ENCODE results near the gene DNAJC5G. TPM values are rescaled to one million over a fixed set of nuclear protein-coding genes. Genes with fewer than 3 reads are reported as not detected.

The DNAJC5G gene, protein sequence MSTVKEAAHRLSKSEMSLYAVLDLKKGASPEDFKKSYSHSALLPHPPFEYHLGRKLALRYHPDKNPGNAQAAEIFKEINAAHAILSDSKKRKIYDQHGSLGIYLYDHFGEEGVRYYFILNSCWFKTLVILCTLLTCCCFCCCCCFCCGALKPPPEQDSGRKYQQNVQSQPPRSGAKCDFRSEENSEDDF
- total RNA-seq = under 1 TPM; 0.22 to 0.50 TPM
- polyA plus RNA-seq (ENCODE audit: insufficient read length in 2 of 2) = 1 to 10 TPM in 1 of 2 donors, under 1 TPM in 1; 0.48 to 1.7 TPM
- long read RNA-seq, donor 1, partial matches to known transcripts = 0 of 1 reads
- long read RNA-seq, donor 1, other reads (novel, unspliced or antisense) = 0 of 1 reads
- long read RNA-seq, donor 2 = 0 reads
- long read RNA-seq, donor 3 = 0 reads
- long read RNA-seq, donor 4 = 0 reads

DNA sequence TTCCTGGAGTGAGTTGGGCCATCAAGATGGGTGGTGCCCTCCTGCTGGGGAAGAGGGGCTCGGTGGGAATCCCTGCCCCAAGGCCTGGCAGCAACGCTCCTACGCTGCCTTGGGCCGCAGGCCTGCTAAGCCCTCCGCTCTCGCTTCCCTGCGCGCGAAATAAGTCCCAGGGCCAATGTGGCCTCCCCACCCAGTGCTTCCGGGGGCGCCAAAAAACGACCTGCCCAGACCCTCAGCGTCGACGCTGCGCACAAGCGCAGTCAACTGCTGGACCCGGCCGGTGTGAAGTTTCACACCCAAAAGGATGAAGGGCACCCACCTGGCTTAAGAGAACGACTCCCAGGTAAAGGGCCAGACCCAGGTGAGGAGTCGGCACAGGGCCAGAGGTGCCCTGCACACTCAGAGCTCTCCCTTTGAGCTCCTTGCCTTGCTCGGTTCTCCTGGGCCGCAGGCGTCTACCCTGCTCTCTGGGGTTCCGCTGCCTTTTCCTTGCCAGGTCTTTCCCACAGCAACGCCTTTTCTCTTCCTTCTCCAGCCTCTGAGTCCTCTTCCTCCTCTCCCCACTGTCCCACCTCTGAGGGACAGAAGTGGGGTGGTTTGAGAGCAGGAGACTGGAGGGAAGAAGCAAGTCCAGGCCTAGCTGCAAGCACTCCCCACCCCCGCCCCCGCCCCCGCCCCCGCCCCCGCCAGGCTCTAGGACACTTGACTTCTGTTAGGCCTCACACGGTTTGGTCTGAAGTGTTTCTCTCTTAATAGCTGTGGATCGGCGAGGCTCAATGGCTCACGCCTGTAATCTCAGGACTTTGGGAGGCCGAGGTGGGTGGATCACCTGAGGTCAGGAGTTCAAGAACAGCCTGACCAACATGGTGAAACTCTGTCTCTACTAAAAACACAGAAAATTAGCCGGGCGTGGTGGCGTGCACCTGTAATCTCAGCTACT, at the start of gene DNAJC5G:
DNAJC5G (plus strand) TSS at position 223 of the 940 bp plus-strand sequence. CDS start 1,296 bp downstream, outside the sequence.
- H3K4me3 ChIP-seq (ENCODE audit: low read depth, low read length) = no peak within 1 kb of the TSS
- no peak within 1 kb of the TSS for H3K27ac ChIP-seq (ENCODE audit: low read depth, low read length)
- no peaks in the 10 kb centered on the region for H3K9me3 ChIP-seq (ENCODE audit: control insufficient read depth, insufficient read depth, low read length)
- DNase-seq (ENCODE audit: low read depth in 4 of 6, low spot score in 6 of 6) = no peak
- WGBS (ENCODE audit: insufficient coverage) = 84% methylated on average over 36 of the region's 39 CpGs
- H3K4me1 ChIP-seq (ENCODE audit: control insufficient read depth, insufficient read depth, low read length) = no peaks in the 10 kb centered on the region
- no peaks in the 10 kb centered on the region for H3K36me3 ChIP-seq (ENCODE audit: control insufficient read depth, insufficient read depth, low read length)
- H3K27me3 ChIP-seq (ENCODE audit: control insufficient read depth, insufficient read depth, low read length) = peaks cover 4% of the 10 kb centered on the region

DNA sequence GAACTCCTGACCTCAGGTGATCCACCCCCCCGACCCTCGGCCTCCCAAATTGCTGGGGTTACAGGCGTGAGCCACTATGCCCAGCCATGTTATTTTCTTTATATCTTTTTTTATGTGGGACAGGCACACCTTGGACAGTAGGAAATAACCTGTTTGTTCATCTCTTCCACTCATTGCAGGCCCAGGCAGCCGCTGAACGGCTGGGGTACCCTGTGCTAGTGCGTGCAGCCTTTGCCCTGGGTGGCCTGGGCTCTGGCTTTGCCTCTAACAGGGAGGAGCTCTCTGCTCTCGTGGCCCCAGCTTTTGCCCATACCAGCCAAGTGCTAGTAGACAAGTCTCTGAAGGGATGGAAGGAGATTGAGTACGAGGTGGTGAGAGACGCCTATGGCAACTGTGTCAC, 49.7 kb upstream of the DNAJC5G start:
- Histone ChIP-seq H3K9me3 (ENCODE audit: control insufficient read depth, insufficient read depth, low read length) (no peaks in the 10 kb centered on the region), H3K36me3 (ENCODE audit: control insufficient read depth, insufficient read depth, low read length) (peaks cover 76% of the 10 kb centered on the region), H3K4me1 (ENCODE audit: control insufficient read depth, insufficient read depth, low read length) (no peaks in the 10 kb centered on the region), H3K27ac (ENCODE audit: low read depth, low read length) (no peak overlapping the region), H3K4me3 (ENCODE audit: low read depth, low read length) (no peak overlapping the region), H3K27me3 (ENCODE audit: control insufficient read depth, insufficient read depth, low read length) (no peaks in the 10 kb centered on the region)
- DNase-seq (ENCODE audit: low read depth in 4 of 6, low spot score in 6 of 6) = no peak
- 92% methylated on average over 6 of the region's 9 CpGs for WGBS (ENCODE audit: insufficient coverage)

DNA sequence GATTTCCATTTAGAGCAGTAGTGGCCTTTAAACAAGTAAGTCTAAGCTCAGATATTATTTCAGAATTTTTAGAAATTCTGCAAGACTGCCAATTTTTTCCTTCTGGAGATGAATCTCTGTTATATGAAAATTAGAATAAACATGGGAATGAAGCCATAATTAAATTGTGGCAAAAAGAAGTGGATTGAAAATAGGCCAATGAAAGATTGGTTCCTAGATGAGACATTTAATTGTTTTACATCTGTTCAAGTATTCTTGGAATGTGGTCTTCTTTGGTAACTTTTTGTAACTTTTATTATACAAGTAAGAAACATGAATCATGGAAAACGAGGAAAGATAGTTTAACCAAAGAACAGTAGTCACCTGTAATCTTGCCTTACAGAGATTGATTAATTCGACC, 47.7 kb upstream of the DNAJC5G start:
- no peaks in the 10 kb centered on the region for H3K27me3 ChIP-seq (ENCODE audit: control insufficient read depth, insufficient read depth, low read length)
- no peak overlapping the region for H3K4me3 ChIP-seq (ENCODE audit: low read depth, low read length)
- no peak for DNase-seq (ENCODE audit: low read depth in 4 of 6, low spot score in 6 of 6)
- no peak overlapping the region for H3K27ac ChIP-seq (ENCODE audit: low read depth, low read length)
- H3K4me1 ChIP-seq (ENCODE audit: control insufficient read depth, insufficient read depth, low read length) = no peaks in the 10 kb centered on the region
- H3K9me3 ChIP-seq (ENCODE audit: control insufficient read depth, insufficient read depth, low read length) = no peaks in the 10 kb centered on the region
- no CpG with 5 or more reads among the region's 2 CpGs for WGBS (ENCODE audit: insufficient coverage)
- peaks cover 83% of the 10 kb centered on the region for H3K36me3 ChIP-seq (ENCODE audit: control insufficient read depth, insufficient read depth, low read length)

DNA sequence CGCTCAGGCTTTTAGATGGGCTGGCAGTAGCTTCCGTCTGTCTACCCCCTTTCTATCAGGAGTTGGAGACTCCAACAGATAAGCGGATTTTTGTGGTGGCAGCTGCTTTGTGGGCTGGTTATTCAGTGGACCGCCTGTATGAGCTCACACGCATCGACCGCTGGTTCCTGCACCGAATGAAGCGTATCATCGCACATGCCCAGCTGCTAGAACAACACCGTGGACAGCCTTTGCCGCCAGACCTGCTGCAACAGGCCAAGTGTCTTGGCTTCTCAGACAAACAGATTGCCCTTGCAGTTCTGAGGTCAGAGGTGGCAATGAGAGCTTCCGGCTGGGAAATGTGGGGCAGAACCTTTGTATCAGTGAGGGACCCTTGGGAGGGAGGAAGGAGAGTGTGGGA, 43.3 kb upstream of the DNAJC5G start:
- Histone ChIP-seq H3K4me3 (ENCODE audit: low read depth, low read length) (no peak overlapping the region), H3K27me3 (ENCODE audit: control insufficient read depth, insufficient read depth, low read length) (no peaks in the 10 kb centered on the region), H3K27ac (ENCODE audit: low read depth, low read length) (no peak overlapping the region), H3K9me3 (ENCODE audit: control insufficient read depth, insufficient read depth, low read length) (no peaks in the 10 kb centered on the region), H3K4me1 (ENCODE audit: control insufficient read depth, insufficient read depth, low read length) (no peaks in the 10 kb centered on the region), H3K36me3 (ENCODE audit: control insufficient read depth, insufficient read depth, low read length) (peaks cover 83% of the 10 kb centered on the region)
- no peak for DNase-seq (ENCODE audit: low read depth in 4 of 6, low spot score in 6 of 6)
- WGBS (ENCODE audit: insufficient coverage) = 97% methylated on average over 13 of the region's 13 CpGs

DNA sequence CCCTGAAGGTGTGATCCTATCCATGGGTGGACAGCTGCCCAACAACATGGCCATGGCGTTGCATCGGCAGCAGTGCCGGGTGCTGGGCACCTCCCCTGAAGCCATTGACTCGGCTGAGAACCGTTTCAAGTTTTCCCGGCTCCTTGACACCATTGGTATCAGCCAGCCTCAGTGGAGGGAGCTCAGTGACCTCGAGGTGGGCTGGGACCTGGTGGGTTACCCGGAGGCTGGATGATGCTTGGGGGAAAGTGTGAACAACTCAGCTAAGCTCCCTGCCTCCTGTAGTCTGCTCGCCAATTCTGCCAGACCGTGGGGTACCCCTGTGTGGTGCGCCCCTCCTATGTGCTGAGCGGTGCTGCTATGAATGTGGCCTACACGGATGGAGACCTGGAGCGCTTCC, 41.9 kb upstream of the DNAJC5G start:
- Histone ChIP-seq H3K4me1 (ENCODE audit: control insufficient read depth, insufficient read depth, low read length) (no peaks in the 10 kb centered on the region), H3K36me3 (ENCODE audit: control insufficient read depth, insufficient read depth, low read length) (peaks cover 97% of the 10 kb centered on the region), H3K27me3 (ENCODE audit: control insufficient read depth, insufficient read depth, low read length) (no peaks in the 10 kb centered on the region), H3K9me3 (ENCODE audit: control insufficient read depth, insufficient read depth, low read length) (no peaks in the 10 kb centered on the region), H3K27ac (ENCODE audit: low read depth, low read length) (no peak overlapping the region), H3K4me3 (ENCODE audit: low read depth, low read length) (no peak overlapping the region)
- DNase-seq (ENCODE audit: low read depth in 4 of 6, low spot score in 6 of 6) = no peak
- 95% methylated on average over 14 of the region's 14 CpGs for WGBS (ENCODE audit: insufficient coverage)

DNA sequence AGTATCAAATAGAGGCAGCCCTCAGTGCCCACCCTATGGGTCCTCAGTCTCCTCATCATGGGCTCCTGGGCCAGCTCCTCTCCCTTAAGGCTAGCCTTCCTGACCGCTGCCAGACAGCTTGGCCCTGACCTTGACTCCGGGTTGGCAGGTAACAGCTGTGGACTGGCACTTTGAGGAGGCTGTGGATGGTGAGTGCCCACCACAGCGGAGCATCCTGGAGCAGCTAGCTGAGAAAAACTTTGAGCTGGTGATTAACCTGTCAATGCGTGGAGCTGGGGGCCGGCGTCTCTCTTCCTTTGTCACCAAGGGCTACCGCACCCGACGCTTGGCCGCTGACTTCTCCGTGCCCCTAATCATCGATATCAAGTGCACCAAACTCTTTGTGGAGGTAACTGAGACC, 39.1 kb upstream of the DNAJC5G start:
- no peak overlapping the region for H3K27ac ChIP-seq (ENCODE audit: low read depth, low read length)
- WGBS (ENCODE audit: insufficient coverage) = 98% methylated on average over 12 of the region's 12 CpGs
- peaks cover 100% of the 10 kb centered on the region for H3K36me3 ChIP-seq (ENCODE audit: control insufficient read depth, insufficient read depth, low read length)

DNA sequence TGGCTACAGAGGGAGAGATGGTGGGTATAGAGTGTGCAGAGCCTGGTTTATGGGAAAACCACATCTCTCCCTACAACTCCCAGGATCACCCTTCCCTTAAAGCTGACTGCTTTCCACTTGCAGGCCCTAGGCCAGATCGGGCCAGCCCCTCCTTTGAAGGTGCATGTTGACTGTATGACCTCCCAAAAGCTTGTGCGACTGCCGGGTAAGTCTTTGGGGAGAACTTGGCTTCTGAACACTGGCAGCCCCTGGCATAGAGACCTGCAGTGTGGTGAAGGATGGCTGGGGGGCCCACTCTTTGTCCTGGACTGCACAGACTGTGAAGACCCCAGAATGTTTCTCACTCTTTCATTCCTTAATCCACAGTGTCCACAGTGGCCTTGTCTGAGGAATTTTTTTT, 38.6 kb upstream of the DNAJC5G start:
- Histone ChIP-seq H3K9me3 (ENCODE audit: control insufficient read depth, insufficient read depth, low read length) (no peaks in the 10 kb centered on the region), H3K4me3 (ENCODE audit: low read depth, low read length) (no peak overlapping the region), H3K27me3 (ENCODE audit: control insufficient read depth, insufficient read depth, low read length) (no peaks in the 10 kb centered on the region), H3K27ac (ENCODE audit: low read depth, low read length) (no peak overlapping the region), H3K4me1 (ENCODE audit: control insufficient read depth, insufficient read depth, low read length) (no peaks in the 10 kb centered on the region), H3K36me3 (ENCODE audit: control insufficient read depth, insufficient read depth, low read length) (peaks cover 100% of the 10 kb centered on the region)
- no peak for DNase-seq (ENCODE audit: low read depth in 4 of 6, low spot score in 6 of 6)
- no CpG with 5 or more reads among the region's 3 CpGs for WGBS (ENCODE audit: insufficient coverage)

More for the DNA sequence above, 39.1 kb upstream of the DNAJC5G start:
- H3K9me3 ChIP-seq (ENCODE audit: control insufficient read depth, insufficient read depth, low read length) = no peaks in the 10 kb centered on the region
- no peak overlapping the region for H3K4me3 ChIP-seq (ENCODE audit: low read depth, low read length)
- DNase-seq (ENCODE audit: low read depth in 4 of 6, low spot score in 6 of 6) = no peak
- H3K4me1 ChIP-seq (ENCODE audit: control insufficient read depth, insufficient read depth, low read length) = no peaks in the 10 kb centered on the region
- no peaks in the 10 kb centered on the region for H3K27me3 ChIP-seq (ENCODE audit: control insufficient read depth, insufficient read depth, low read length)

DNA sequence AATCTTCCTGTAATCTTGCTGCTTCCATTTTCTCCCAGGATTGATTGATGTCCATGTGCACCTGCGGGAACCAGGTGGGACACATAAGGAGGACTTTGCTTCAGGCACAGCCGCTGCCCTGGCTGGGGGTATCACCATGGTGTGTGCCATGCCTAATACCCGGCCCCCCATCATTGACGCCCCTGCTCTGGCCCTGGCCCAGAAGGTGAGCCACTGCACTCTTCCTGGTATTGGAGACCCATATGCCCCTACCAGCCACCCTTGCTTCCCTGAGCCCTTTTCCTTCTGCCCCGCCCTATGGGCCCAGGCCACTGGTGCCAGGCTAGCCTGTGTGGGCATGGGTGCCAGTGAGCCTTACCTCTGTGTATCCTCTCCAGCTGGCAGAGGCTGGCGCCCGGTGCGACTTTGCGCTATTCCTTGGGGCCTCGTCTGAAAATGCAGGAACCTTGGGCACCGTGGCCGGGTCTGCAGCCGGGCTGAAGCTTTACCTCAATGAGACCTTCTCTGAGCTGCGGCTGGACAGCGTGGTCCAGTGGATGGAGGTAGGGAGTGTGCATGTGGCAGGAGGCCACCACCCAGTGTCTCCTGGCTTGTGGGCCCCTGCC, 37.8 kb upstream of the DNAJC5G start:
- H3K9me3 ChIP-seq (ENCODE audit: control insufficient read depth, insufficient read depth, low read length) = no peaks in the 10 kb centered on the region
- no peak overlapping the region for H3K4me3 ChIP-seq (ENCODE audit: low read depth, low read length)
- WGBS (ENCODE audit: insufficient coverage) = 98% methylated on average over 15 of the region's 15 CpGs
- H3K4me1 ChIP-seq (ENCODE audit: control insufficient read depth, insufficient read depth, low read length) = no peaks in the 10 kb centered on the region
- peaks cover 100% of the 10 kb centered on the region for H3K36me3 ChIP-seq (ENCODE audit: control insufficient read depth, insufficient read depth, low read length)
- DNase-seq (ENCODE audit: low read depth in 4 of 6, low spot score in 6 of 6) = no peak
- H3K27ac ChIP-seq (ENCODE audit: low read depth, low read length) = no peak overlapping the region
- no peaks in the 10 kb centered on the region for H3K27me3 ChIP-seq (ENCODE audit: control insufficient read depth, insufficient read depth, low read length)

DNA sequence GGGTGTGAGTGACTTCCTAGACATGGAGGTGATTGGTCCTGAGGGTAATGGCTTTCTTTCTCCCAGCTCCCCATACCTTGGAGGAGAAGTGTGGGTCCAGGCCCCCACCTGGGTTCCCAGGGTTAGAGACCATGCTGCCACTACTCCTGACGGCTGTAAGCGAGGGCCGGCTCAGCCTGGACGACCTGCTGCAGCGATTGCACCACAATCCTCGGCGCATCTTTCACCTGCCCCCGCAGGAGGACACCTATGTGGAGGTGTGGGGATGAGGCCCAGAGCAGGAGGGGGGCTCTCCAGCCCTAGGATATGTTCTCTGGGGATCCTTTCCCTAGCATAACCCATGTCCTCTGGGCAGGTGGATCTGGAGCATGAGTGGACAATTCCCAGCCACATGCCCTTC, 36.3 kb upstream of the DNAJC5G start:
- H3K4me3 ChIP-seq (ENCODE audit: low read depth, low read length) = no peak overlapping the region
- H3K4me1 ChIP-seq (ENCODE audit: control insufficient read depth, insufficient read depth, low read length) = no peaks in the 10 kb centered on the region
- H3K27me3 ChIP-seq (ENCODE audit: control insufficient read depth, insufficient read depth, low read length) = no peaks in the 10 kb centered on the region
- no peak overlapping the region for H3K27ac ChIP-seq (ENCODE audit: low read depth, low read length)
- 96% methylated on average over 8 of the region's 8 CpGs for WGBS (ENCODE audit: insufficient coverage)
- DNase-seq (ENCODE audit: low read depth in 4 of 6, low spot score in 6 of 6) = no peak
- no peaks in the 10 kb centered on the region for H3K9me3 ChIP-seq (ENCODE audit: control insufficient read depth, insufficient read depth, low read length)
- peaks cover 100% of the 10 kb centered on the region for H3K36me3 ChIP-seq (ENCODE audit: control insufficient read depth, insufficient read depth, low read length)

Data from spinal cord (tissue), 10 donors.